GM19193 (cell line): ENCODE measurements around the gene ROBO1.

Experiments
- POLR2A ChIP-seq: IDR thresholded peaks from 4 replicates; pipeline ENCODE4 v1.6.1; 2011; ENCODE audit not compliant: insufficient read depth, insufficient read length; ENCODE audit errors: extremely low read depth

ROBO1 gene

GRCh38 chr3:79172241-79172640, 595.6 kb downstream of the ROBO1 start:
- no peak for TF ChIP-seq POLR2A

GRCh38 chr3:79170021-79170420, 597.8 kb downstream of the ROBO1 start:
- no peak for TF ChIP-seq POLR2A

GRCh38 chr3:79167651-79168416, 600.0 kb downstream of the ROBO1 start:
- TF ChIP-seq POLR2A: no peak

- TF ChIP-seq POLR2A: no peak
Measured at GRCh38 chr3:79162653-79163052, 605.1 kb downstream of the ROBO1 start.

GRCh38 chr3:79161941-79162340, 605.9 kb downstream of the ROBO1 start:
- no peak for TF ChIP-seq POLR2A

GRCh38 chr3:79160421-79160820, 607.4 kb downstream of the ROBO1 start:
- TF ChIP-seq POLR2A: no peak

GRCh38 chr3:79159736-79160135, 608.1 kb downstream of the ROBO1 start:
- TF ChIP-seq POLR2A: no peak

GRCh38 chr3:79157191-79157590, 610.6 kb downstream of the ROBO1 start:
- no peak for TF ChIP-seq POLR2A

- no peak for TF ChIP-seq POLR2A
Measured at GRCh38 chr3:79154865-79155264, 612.9 kb downstream of the ROBO1 start.

GRCh38 chr3:79148786-79149185, 619.0 kb downstream of the ROBO1 start:
- TF ChIP-seq POLR2A: no peak

GRCh38 chr3:79146024-79146423, 621.8 kb downstream of the ROBO1 start:
- TF ChIP-seq POLR2A: no peak

GRCh38 chr3:79140708-79141107, 627.1 kb downstream of the ROBO1 start:
- no peak for TF ChIP-seq POLR2A

- TF ChIP-seq POLR2A: no peak
Measured at GRCh38 chr3:79139395-79140068, 628.3 kb downstream of the ROBO1 start.

- TF ChIP-seq POLR2A: no peak
Measured at GRCh38 chr3:79125313-79125984, 642.3 kb downstream of the ROBO1 start.

- no peak for TF ChIP-seq POLR2A
Measured at GRCh38 chr3:79115458-79115857, 652.3 kb downstream of the ROBO1 start.

GRCh38 chr3:79113876-79114275, 653.9 kb downstream of the ROBO1 start:
- TF ChIP-seq POLR2A: no peak
